T-helper 1 cell treated with Interleukin-12 subunit alpha and Interleukin-12 subunit beta and Interleukin-4 antibody, amounts not matched to agents 30 μg/mL and 1 μg/mL, for 36 hours (primary cell): Measurements from ENCODE around the gene MAPK8IP1.
"Not testable (repeated sequence)": the region's sequence is repeated elsewhere in the genome, so short reads cannot be mapped to it uniquely, and the experiment has no call there.

Experiments
- H3K27ac Mint-ChIP-seq: one replicate; pipeline ENCODE4 v1.8.0; 2021; ENCODE audit warnings: mild to moderate bottlenecking, mixed read lengths
- H3K27me3 Mint-ChIP-seq: one replicate; pipeline ENCODE4 v1.8.0; 2021; ENCODE audit warnings: low read depth, mixed read lengths
- H3K36me3 Mint-ChIP-seq: one replicate; pipeline ENCODE4 v1.8.0; 2021; ENCODE audit warnings: low read depth, mixed read lengths
- H3K4me1 Mint-ChIP-seq: one replicate; pipeline ENCODE4 v1.8.0; 2021; ENCODE audit warnings: low read depth, mixed read lengths
- H3K4me3 Mint-ChIP-seq: one replicate; pipeline ENCODE4 v1.8.0; 2021; ENCODE audit warnings: mild to moderate bottlenecking, moderate library complexity, mixed read lengths
- H3K9me3 Mint-ChIP-seq: one replicate; pipeline ENCODE4 v1.8.0; 2021; ENCODE audit warnings: mixed read lengths

The MAPK8IP1 gene

DNA sequence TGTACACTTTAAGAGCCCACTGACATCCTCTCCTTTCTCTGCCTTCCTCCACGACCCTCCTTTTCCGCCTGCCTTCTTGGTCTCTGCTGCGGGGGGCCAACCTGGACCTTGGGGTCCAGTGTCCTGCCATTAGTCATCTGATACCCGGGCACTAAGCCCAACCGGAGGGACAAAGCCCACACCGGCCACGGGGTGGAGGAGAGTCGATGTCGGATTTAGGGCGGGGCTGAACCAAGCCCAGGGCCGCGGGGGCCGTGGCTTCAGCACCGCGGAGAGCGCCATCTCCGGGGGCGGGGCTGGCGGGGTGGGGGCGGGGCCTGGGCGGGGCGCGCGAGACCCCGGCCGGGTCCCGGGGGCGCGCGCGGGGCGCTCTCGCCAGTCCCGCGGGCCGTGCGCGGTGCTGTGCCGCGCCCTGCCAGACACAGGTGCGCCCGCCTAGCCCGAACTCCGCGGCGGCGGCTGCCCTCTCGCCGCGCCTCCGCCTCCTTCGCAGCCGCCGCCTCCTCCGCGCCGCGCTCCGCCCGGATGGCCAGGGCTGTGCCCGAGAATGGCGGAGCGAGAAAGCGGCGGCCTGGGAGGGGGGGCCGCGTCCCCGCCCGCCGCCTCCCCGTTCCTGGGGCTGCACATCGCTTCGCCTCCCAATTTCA, at the start of gene MAPK8IP1:
Gene MAPK8IP1 (plus strand): TSS at position 378 of the 647 bp plus-strand sequence. CDS start 170 bp downstream, at position 548.
- peaks cover 14% of the 10 kb centered on the region for H3K27me3 Mint-ChIP-seq
- H3K4me1 Mint-ChIP-seq: peaks cover 2% of the 10 kb centered on the region
- no peaks in the 10 kb centered on the region for H3K9me3 Mint-ChIP-seq
- peaks cover 8% of the 10 kb centered on the region for H3K36me3 Mint-ChIP-seq
- peak within 1 kb of the TSS; percentile 16 for H3K27ac Mint-ChIP-seq
- peak within 1 kb of the TSS; percentile 47 for H3K4me3 Mint-ChIP-seq

DNA sequence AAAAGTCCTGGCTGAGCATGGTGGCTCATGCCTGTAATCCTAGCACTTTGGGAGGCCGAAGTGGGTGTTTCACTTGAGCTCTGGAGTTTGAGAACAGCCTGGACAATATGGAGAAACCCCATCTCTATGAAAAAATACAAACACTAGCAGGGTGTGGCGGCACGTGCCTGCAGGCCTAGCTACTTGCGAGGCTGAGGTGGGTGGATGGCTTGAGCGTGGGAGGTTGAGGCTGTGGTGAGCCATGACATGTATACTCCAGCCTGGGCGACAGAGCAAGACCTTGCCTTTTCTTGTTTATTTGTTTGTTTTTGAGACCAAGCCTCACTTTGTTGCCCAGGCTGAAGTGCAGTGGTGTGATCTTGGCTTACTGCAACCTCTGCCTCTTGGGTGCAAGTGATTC, 46.2 kb upstream of the MAPK8IP1 start:
- Mint-ChIP-seq H3K4me3 (no peak overlapping the region), H3K27ac (no peak overlapping the region), H3K4me1 (peaks cover 27% of the 10 kb centered on the region), H3K27me3 (peaks cover 46% of the 10 kb centered on the region), H3K9me3 (no peaks in the 10 kb centered on the region), H3K36me3 (no peaks in the 10 kb centered on the region)

DNA sequence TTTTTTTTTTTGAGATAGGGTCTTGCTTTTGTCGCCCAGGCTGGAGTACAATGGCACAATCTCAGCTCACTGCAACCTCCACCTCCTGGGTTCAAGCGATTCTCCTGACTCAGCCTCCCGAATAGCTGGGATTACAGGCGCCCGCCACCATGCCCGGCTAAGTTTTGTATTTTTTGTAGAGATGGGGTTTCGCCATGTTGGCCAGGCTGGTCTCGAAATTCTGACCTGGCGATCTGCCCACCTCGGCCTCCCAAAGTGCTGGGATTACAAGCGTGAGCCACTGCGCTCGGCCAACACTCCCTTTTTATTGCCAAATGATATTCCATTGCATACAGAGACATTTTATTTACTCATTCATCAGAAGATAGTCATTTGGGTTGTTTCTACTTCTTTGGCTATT, 45.2 kb upstream of the MAPK8IP1 start:
- H3K9me3 Mint-ChIP-seq, H3K4me3 Mint-ChIP-seq, H3K27ac Mint-ChIP-seq, H3K36me3 Mint-ChIP-seq: not testable (repeated sequence)
- Mint-ChIP-seq H3K4me1 (peaks cover 23% of the 10 kb centered on the region), H3K27me3 (peaks cover 50% of the 10 kb centered on the region)

DNA sequence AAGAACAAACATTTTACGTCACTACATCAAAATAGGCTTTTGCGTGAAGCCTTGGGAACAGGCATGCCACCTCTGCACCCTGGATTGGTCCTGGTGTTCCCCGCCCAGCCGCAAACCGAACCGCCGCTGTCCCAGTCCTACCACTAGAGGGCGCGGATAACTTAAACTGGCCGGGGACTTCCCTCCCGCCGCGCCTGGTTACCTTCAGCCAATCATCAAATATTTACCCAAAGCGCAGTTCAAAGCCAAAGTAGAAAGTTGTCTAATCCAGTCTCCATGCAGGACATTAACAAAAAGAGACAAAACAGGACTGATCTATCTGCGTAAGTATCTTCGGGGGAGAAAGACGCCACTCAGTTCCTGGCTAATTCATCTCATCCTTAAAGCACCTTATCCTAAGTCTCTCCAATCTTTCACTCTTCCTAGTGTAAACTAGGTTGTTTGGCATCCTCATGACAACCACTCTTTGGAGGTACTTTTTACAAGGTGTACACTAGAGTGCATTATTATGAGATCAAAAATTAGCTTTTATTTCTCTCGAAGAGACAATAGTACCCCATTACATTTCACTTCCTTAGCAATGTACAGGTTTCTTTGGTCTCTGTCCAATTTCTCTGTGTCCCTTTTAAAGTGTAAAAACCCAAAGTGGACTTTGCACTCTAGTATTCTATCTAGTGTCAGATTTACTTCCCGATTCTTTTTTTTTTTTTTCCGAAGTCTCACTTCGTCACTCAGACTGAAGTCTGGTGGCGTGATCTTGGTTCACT, 42.1 kb upstream of the MAPK8IP1 start:
- H3K36me3 Mint-ChIP-seq: no peaks in the 10 kb centered on the region
- peak overlapping the region; percentile 78 for H3K27ac Mint-ChIP-seq
- H3K4me1 Mint-ChIP-seq: peaks cover 33% of the 10 kb centered on the region
- peaks cover 31% of the 10 kb centered on the region for H3K27me3 Mint-ChIP-seq
- H3K4me3 Mint-ChIP-seq: peak overlapping the region; percentile 53
- H3K9me3 Mint-ChIP-seq: no peaks in the 10 kb centered on the region

DNA sequence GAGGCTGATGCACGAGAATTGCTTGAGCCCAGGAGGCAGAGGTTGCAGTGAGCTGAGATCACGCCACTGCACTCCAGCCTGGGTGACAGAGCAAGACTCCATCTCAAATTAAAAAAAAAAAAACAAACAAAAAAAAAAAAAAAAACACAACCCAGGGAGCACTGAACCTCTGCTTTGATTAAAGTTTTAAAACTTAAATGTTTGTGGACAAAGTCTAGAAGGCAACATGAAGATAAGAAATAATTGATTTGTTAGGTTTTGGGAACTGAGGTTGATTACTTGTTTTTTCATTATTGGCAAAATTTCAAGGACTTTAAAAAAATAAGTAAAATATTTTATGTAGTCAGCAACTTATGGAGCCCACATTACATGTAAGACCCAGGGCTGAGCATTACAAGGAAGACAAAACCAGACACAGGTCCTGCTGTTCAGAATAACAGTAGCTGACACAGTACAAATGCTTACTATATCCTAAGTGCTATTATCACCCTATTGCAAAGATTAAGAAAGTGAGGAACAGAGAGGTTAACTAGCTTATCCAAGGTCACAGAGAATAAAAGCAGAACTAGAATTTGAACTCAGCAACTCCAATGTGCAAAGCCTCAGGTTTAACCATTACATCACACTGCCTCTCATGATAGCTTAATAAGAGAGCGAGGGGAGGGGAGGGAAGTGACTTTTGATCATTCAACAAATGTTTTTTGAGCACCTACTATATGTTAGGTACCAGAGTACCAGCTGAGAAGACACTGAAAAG, 40.5 kb upstream of the MAPK8IP1 start:
- Mint-ChIP-seq H3K36me3 (no peaks in the 10 kb centered on the region), H3K27me3 (peaks cover 29% of the 10 kb centered on the region), H3K4me1 (peaks cover 42% of the 10 kb centered on the region), H3K9me3 (no peaks in the 10 kb centered on the region), H3K4me3 (no peak overlapping the region), H3K27ac (no peak overlapping the region)

DNA sequence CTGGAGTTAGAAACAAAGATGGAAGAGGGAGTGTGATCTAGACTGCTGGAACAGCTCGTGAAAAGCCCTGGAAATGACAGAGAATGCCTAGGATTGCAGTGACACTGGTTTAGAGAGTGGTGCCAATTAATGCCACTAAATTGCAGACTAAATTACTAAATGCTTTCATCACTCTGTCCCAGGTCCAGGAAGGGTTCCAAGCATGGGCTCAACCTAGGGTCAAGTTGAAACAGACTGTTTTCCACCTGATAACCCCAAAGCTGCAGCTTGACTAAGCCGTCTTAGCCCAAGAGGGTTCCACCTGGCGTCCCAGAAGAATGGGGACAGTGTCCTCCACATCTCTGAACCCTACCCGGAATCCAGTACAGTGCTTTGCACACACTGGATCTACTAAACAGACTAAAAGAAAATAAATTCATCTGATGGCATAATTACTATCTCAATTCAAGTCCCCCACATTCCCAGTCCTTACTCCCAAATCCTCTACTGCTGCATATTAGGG, 39.2 kb upstream of the MAPK8IP1 start:
- Mint-ChIP-seq H3K27me3 (peaks cover 25% of the 10 kb centered on the region), H3K27ac (peak overlapping the region; percentile 79), H3K4me1 (peaks cover 45% of the 10 kb centered on the region), H3K36me3 (peaks cover 4% of the 10 kb centered on the region), H3K4me3 (peak overlapping the region; percentile 81), H3K9me3 (no peaks in the 10 kb centered on the region)

DNA sequence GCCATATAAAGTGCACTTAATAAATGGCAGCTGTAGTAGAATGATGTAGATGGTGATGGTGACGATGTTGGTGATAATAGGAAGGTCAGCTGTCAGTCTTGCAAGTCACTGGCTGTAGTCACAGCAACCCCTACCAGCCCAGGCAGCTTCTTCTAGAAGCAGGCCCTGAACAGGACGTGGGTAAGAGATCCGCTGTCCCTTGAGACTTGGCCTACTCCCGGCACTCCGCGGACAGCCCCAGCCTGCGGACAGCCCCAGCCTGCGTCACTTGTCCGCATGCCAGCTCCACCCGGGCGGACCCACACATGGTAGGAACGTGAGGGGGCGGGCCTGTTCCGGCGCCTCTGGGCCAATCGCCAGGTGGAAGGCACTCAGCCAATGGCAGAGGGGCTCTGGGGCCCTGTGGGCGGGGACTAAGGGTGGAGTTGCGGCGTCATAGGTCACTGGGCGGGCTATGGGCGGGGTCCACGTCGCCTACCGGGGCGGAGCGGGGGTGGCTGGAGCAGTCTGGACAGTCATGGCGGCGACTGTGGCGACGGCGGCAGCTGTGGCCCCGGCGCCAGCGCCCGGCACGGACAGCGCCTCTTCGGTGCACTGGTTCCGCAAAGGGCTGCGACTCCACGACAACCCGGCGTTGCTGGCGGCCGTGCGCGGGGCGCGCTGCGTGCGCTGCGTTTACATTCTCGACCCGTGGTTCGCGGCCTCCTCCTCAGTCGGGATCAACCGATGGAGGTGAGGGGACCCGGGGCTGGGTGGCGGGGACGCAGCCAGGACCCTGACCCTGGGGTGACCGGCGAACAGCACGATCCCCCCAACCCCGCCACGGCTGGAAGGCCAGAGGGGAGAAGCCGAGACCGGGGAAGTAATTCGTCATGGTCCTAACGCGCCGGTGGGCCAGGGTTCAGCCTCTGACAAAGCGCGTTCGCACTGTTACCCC, 38.2 kb upstream of the MAPK8IP1 start, which contains the start of gene CRY2:
Gene CRY2 (plus strand): TSS at position 502 of the 937 bp plus-strand sequence. CDS start 16 bp downstream, at position 518.
- Mint-ChIP-seq H3K9me3 (no peaks in the 10 kb centered on the region), H3K27ac (peak within 1 kb of the TSS; percentile 79), H3K27me3 (peaks cover 21% of the 10 kb centered on the region), H3K4me1 (peaks cover 45% of the 10 kb centered on the region), H3K36me3 (peaks cover 6% of the 10 kb centered on the region), H3K4me3 (peak within 1 kb of the TSS; percentile 81)

DNA sequence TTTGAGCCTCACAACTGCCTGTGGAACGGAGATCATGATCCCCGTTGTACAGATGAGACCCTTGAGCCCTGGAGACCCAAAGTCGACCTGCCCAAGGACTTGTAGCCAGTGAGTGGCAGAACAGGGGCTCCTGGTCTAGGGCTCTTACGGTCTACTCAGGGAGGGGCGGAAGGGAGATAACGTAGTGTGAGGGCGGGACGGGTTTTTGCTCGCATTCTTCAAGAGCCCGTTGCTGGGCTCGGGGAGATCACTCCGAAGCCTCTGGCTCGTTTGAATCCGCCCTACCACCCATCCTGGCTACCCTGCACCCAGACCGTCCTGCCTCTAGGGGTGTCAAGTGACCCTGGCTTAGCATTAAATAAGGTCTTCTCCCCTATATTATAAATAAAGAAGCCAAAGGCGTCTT, 37.5 kb upstream of the MAPK8IP1 start:
- peaks cover 40% of the 10 kb centered on the region for H3K4me1 Mint-ChIP-seq
- peak overlapping the region; percentile 81 for H3K4me3 Mint-ChIP-seq
- H3K9me3 Mint-ChIP-seq: no peaks in the 10 kb centered on the region
- H3K27me3 Mint-ChIP-seq: peaks cover 16% of the 10 kb centered on the region
- peaks cover 6% of the 10 kb centered on the region for H3K36me3 Mint-ChIP-seq
- H3K27ac Mint-ChIP-seq: peak overlapping the region; percentile 79

DNA sequence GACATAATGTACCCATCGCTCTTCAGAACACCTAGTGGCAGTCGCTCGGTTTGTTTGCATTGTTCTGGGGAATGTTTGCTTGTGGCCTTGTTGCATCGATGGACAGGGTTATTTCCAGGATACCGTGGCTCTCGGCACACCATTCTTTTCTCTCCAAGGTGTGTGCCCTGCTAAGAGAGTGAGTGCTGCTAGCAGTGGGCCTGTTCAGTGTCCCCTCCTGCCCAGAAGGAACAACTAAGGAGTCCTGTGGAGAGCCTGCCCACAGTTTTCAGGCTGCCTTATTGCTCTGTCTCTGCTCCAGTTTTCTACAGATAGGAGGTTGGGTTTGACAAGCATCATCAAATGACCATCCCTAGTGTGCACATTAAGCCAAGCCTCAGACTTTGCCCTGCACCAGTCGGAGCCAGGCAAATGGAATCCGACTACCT, 36.8 kb upstream of the MAPK8IP1 start:
- Mint-ChIP-seq H3K36me3 (peaks cover 6% of the 10 kb centered on the region), H3K9me3 (no peaks in the 10 kb centered on the region), H3K27ac (no peak overlapping the region), H3K27me3 (peaks cover 12% of the 10 kb centered on the region), H3K4me3 (peak overlapping the region; percentile 81), H3K4me1 (peaks cover 32% of the 10 kb centered on the region)

DNA sequence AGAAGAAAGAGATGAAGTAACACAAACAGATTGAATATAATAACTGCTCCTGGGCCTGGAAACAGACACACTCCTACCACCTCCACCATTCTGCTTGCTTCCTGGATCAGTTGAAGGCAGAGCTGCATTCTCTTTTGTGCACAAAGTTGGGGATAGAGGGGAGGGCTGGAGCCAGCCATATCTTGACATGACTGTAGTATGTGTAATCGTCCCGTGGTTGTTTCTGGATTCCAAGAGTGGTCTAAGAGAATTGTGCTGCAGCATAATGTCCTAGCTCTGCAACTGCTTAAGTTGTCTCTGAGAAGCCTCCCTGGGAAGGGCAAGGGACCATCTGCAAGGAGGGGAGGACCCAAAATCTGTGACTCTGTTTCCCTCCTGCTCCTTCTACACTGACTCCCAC, 35.0 kb upstream of the MAPK8IP1 start:
- peaks cover 6% of the 10 kb centered on the region for H3K36me3 Mint-ChIP-seq
- no peak overlapping the region for H3K27ac Mint-ChIP-seq
- H3K27me3 Mint-ChIP-seq: peaks cover 6% of the 10 kb centered on the region
- peaks cover 25% of the 10 kb centered on the region for H3K4me1 Mint-ChIP-seq
- no peak overlapping the region for H3K4me3 Mint-ChIP-seq
- no peaks in the 10 kb centered on the region for H3K9me3 Mint-ChIP-seq

DNA sequence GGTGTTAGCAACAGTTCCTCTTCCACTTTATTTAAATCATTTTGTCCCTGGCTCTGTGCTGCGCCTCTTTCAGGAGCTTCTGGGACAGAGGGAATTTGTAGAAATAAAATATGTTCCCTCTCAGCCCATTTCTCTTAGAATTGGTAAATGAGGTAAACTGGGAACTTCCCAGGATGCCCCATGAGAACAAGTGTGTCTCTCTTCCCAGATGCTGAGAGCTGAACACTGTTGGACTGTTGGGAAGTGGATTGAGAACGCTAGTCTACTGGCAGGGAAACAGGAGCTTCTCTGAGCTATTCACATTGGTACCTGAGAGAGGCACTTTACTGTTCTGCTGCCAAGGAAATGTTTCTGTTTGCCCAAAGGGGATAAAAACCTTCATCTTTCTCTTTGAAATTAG, 34.2 kb upstream of the MAPK8IP1 start:
- peaks cover 21% of the 10 kb centered on the region for H3K4me1 Mint-ChIP-seq

DNA sequence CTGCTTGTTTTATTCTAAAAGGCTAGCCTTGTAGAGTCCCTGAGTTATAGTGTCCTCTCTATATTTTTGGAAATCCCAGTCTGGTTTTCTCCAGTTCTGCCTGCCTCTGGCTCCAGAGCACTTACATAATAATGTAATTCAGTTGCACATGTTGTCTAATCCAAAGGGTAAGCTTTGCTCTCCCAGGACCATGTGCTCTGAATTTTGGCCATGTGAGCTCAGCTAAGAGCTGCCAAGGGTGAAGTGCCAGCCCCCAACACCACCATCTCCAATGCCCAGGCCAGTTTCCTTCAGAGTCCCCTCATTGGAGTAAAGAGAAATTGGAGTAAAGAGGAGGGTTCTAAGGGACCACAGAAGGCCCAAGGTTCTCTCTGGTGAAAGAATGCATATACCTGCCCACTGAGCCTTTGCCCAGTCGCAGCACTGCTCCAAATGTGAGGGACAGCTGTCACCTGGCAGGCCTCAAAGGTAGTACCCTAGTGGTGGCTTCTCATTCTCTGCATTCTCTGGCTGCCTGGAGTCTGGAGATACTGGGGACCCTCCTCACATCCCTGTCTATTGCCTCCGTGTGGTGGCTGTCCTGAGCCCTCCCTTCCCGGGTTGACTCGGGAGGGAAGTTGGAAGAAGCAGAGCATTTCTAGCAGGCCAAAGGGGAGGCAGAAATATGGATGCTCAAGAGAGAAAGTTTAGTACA, 33.3 kb upstream of the MAPK8IP1 start:
- Mint-ChIP-seq H3K4me1 (peaks cover 15% of the 10 kb centered on the region), H3K27me3 (no peaks in the 10 kb centered on the region), H3K9me3 (no peaks in the 10 kb centered on the region), H3K4me3 (no peak overlapping the region), H3K36me3 (peaks cover 10% of the 10 kb centered on the region), H3K27ac (no peak overlapping the region)

More for the DNA sequence above, 34.2 kb upstream of the MAPK8IP1 start:
- H3K27ac Mint-ChIP-seq: no peak overlapping the region
- H3K9me3 Mint-ChIP-seq: no peaks in the 10 kb centered on the region
- H3K36me3 Mint-ChIP-seq: peaks cover 6% of the 10 kb centered on the region
- no peaks in the 10 kb centered on the region for H3K27me3 Mint-ChIP-seq
- no peak overlapping the region for H3K4me3 Mint-ChIP-seq

DNA sequence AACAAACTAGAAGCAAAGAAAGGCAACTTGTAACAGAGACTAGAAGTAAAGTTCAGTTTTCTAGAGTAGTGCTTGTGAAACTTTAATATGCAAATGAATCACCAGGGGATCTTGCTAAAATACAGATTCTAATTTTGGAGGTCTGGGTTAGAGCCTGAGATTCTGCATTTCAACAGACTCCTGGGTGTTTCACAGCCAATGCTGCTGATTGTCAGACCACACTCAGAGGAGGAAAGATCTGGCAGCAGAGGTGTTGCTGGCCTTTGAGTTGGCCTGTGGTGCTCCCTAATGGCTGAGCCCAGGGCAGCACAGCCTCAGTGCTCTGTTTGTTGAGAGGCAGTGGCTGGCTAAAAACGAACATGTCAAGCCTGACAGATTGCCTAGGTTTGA, 32.7 kb upstream of the MAPK8IP1 start:
- Mint-ChIP-seq H3K36me3 (peaks cover 14% of the 10 kb centered on the region), H3K4me3 (no peak overlapping the region), H3K9me3 (no peaks in the 10 kb centered on the region), H3K27me3 (no peaks in the 10 kb centered on the region), H3K27ac (no peak overlapping the region), H3K4me1 (peaks cover 15% of the 10 kb centered on the region)
